ENCODE data around the gene IQGAP3. TPM values are rescaled to one million over a fixed set of nuclear protein-coding genes. Genes with fewer than 3 reads are reported as not detected.
A peak's percentile ranks its signal among the peaks of the same experiment; 100 is the strongest.

Gene IQGAP3
- polyA plus RNA-seq, 3 donors: 0.03 to 0.24 TPM; not detected in 1

- Histone ChIP-seq H3K9me3 (replicated peaks in 1 of 2; ENCODE audit: control insufficient read depth in 1 of 2, insufficient read depth in 1 of 2, low read length in 2 of 2) (no peaks in the 10 kb centered on the region), H2AFZ (ENCODE audit: insufficient read depth, low read depth, low read length, poor library complexity, severe bottlenecking) (no peak overlapping the region), H3K9ac (ENCODE audit: insufficient read depth, low read length, poor library complexity, severe bottlenecking) (no peak overlapping the region), H3K79me2 (ENCODE audit: insufficient read depth, low read length) (peaks cover 21% of the 10 kb centered on the region), H4K20me1 (ENCODE audit: insufficient read depth, low read length) (no peaks in the 10 kb centered on the region), H3K4me1 (ENCODE audit: control insufficient read depth in 1 of 2, insufficient read depth in 2 of 2, low read length in 2 of 2) (peaks cover 8 to 10% of the 10 kb centered on the region in 2 donors), H3K27ac (ENCODE audit: low read depth in 1 of 2, low read length in 2 of 2) (no peak overlapping the region), H3K4me3 (replicated peaks in 1 of 3; ENCODE audit: low read depth in 2 of 3, low read length in 3 of 3) (no peak overlapping the region), H3K27me3 (ENCODE audit: control insufficient read depth in 2 of 2, insufficient read depth in 2 of 2, low read length in 2 of 2) (no peaks in the 10 kb centered on the region), H3K36me3 (replicated peaks in 1 of 2; ENCODE audit: control insufficient read depth in 1 of 2, insufficient read depth in 2 of 2, low read length in 2 of 2) (peaks cover 24 to 69% of the 10 kb centered on the region in 2 donors), H3K4me2 (replicated peaks; ENCODE audit: extremely low read depth, low read length, poor library complexity, severe bottlenecking) (no peak overlapping the region)
- Mint-ChIP-seq H3K9me3 (peaks cover 0 to 1% (median 0%) of the 10 kb centered on the region in 7 donors), H3K27me3 (ENCODE audit: low read depth in 3 of 3) (peaks cover 0 to 3% (median 3%) of the 10 kb centered on the region in 3 donors), H3K27ac (peak overlapping the region in 4 of 7 donors; percentile 4 to 42 (median 22)), H3K36me3 (peaks cover 38 to 63% of the 10 kb centered on the region in 2 donors), H3K4me1 (peaks cover 13% of the 10 kb centered on the region), H3K4me3 (no peak overlapping the region)
- no peak for TF ChIP-seq CTCF (IDR thresholded peaks at IDR 0.05)
- intact Hi-C loops (cut with micrococcal nuclease): loop anchor here in 1 of 2 donors (5.0 kb wide), 1 partner anchor 39 kb away; no protein-coding TSS in a partner anchor
- WGBS (ENCODE audit: insufficient coverage): 92% methylated on average over 4 of the region's 4 CpGs
- DNase-seq: no peak
These were observed 5.9 kb downstream of the IQGAP3 start for GRCh38 chr1:156566436-156566835.

- no peak overlapping the region for H3K4me3 Mint-ChIP-seq
- no peak overlapping the region for H3K27ac ChIP-seq (ENCODE audit: low read depth in 1 of 2, low read length in 2 of 2)
These were observed 6.8 kb downstream of the IQGAP3 start for GRCh38 chr1:156565519-156565918.

More at GRCh38 chr1:156565519-156565918, 6.8 kb downstream of the IQGAP3 start:
- no peaks in the 10 kb centered on the region for H4K20me1 ChIP-seq (ENCODE audit: insufficient read depth, low read length)
- peaks cover 0 to 3% (median 3%) of the 10 kb centered on the region in 3 donors for H3K27me3 Mint-ChIP-seq (ENCODE audit: low read depth in 3 of 3)
- no peaks in the 10 kb centered on the region for H3K9me3 ChIP-seq (replicated peaks in 1 of 2; ENCODE audit: control insufficient read depth in 1 of 2, insufficient read depth in 1 of 2, low read length in 2 of 2)
- peaks cover 12% of the 10 kb centered on the region for H3K79me2 ChIP-seq (ENCODE audit: insufficient read depth, low read length)
- peaks cover 24 to 75% of the 10 kb centered on the region in 2 donors for H3K36me3 ChIP-seq (replicated peaks in 1 of 2; ENCODE audit: control insufficient read depth in 1 of 2, insufficient read depth in 2 of 2, low read length in 2 of 2)
- H3K27me3 ChIP-seq (ENCODE audit: control insufficient read depth in 2 of 2, insufficient read depth in 2 of 2, low read length in 2 of 2): no peaks in the 10 kb centered on the region
- WGBS (ENCODE audit: insufficient coverage): no CpG with 5 or more reads among the region's 2 CpGs
- H3K36me3 Mint-ChIP-seq: peaks cover 39 to 70% of the 10 kb centered on the region in 2 donors
- peak overlapping the region in 1 of 7 donors; percentile 6 for H3K27ac Mint-ChIP-seq
- no peak for TF ChIP-seq CTCF (IDR thresholded peaks at IDR 0.05)
- peaks cover 3% of the 10 kb centered on the region for H3K4me1 Mint-ChIP-seq
- intact Hi-C loops (cut with micrococcal nuclease): loop anchor here in 1 of 2 donors (5.0 kb wide), 1 partner anchor 38 kb away; no protein-coding TSS in a partner anchor
- no peak overlapping the region for H3K9ac ChIP-seq (ENCODE audit: insufficient read depth, low read length, poor library complexity, severe bottlenecking)
- no peak overlapping the region for H2AFZ ChIP-seq (ENCODE audit: insufficient read depth, low read depth, low read length, poor library complexity, severe bottlenecking)
- H3K9me3 Mint-ChIP-seq: peaks cover 0 to under 1% (median 0%) of the 10 kb centered on the region in 7 donors
- no peak overlapping the region for H3K4me3 ChIP-seq (replicated peaks in 1 of 3; ENCODE audit: low read depth in 2 of 3, low read length in 3 of 3)
- H3K4me2 ChIP-seq (replicated peaks; ENCODE audit: extremely low read depth, low read length, poor library complexity, severe bottlenecking): no peak overlapping the region
- DNase-seq: no peak
- peaks cover 0 to under 1% of the 10 kb centered on the region in 2 donors for H3K4me1 ChIP-seq (ENCODE audit: control insufficient read depth in 1 of 2, insufficient read depth in 2 of 2, low read length in 2 of 2)
